HepG2 (cell line): ENCODE results near the gene MRO. TPM values are rescaled to one million over a fixed set of nuclear protein-coding genes. Genes with fewer than 3 reads are reported as not detected.

Experiments used
- ATAC-seq: fragments of 200-7000 bp; cut with Tn5 transposase; 3 replicates; pipeline ENCODE4 v1.9.1; 2020; ENCODE audit warnings: mild to moderate bottlenecking, moderate library complexity
- BruUV-seq: library from RNA; stranded (reverse); fragments of 400-500 nt; replicated peaks from 2 replicates; lab custom pipeline; 2021; lab: Mats Ljungman, UMichigan
- CTCF ChIA-PET: fragments of 300-600 bp; formaldehyde crosslinking; extraction: SDS; loops from one replicate; lab custom pipeline; 2021; ENCODE audit warnings: low total read pairs, inconsistent platforms, low intra/inter-chr PET ratio; lab: Yijun Ruan, JAX
- POLR2A ChIA-PET: fragments of 350-600 bp; sonication (Branson Sonifier 250); formaldehyde crosslinking; loops from one replicate; lab custom pipeline; 2020; ENCODE audit warnings: antibody characterized with exemption, inconsistent platforms; lab: Yijun Ruan, JAX
- DNase-seq: peaks from one replicate; pipeline ENCODE4 v3.0.0-alpha.2; 2015; ENCODE audit warnings: low spot score
- FAIRE-seq: peaks from 3 replicates; lab custom pipeline; 2011; peaks lifted over from hg19 to GRCh38; lab: Jason Lieb, UNC
- H2AFZ ChIP-seq: one replicate; pipeline ENCODE4 v1.6.1; 2011; ENCODE audit warnings: low read length, inconsistent platforms
- H3K27ac ChIP-seq: fragments of 300-600 bp; 3 replicates; pipeline ENCODE4 v1.8.0; 2011; ENCODE audit warnings: mixed run types, mild to moderate bottlenecking, mixed read lengths, low read length, inconsistent platforms; ENCODE audit not compliant: insufficient read depth; ENCODE audit errors: extremely low read length
- H3K27me3 ChIP-seq, 2 experiments: fragments of 200-600 bp in 1 of 2; 2 replicates in 1 of 2; 3 replicates in 1 of 2; pipeline versions ENCODE4 v1.6.0 to v1.8.0; 2011; ENCODE audit warnings: low read length in 2 of 2, mild to moderate bottlenecking in 2 of 2, moderate library complexity in 2 of 2, inconsistent platforms in 1 of 2; ENCODE audit not compliant: insufficient read depth in 2 of 2, control insufficient read depth in 1 of 2
- H3K36me3 ChIP-seq, 2 experiments: fragments of 200-600 bp in 1 of 2; replicated peaks in 1 of 2; 2 replicates in 1 of 2; 3 replicates in 1 of 2; pipeline versions ENCODE4 v1.5.1 to v1.8.0; 2011; ENCODE audit warnings: low read length in 2 of 2, inconsistent platforms in 1 of 2; ENCODE audit not compliant: insufficient read depth in 2 of 2, control insufficient read depth in 1 of 2
- H3K4me1 ChIP-seq: 2 replicates; pipeline ENCODE4 v1.5.1; 2012; ENCODE audit warnings: low read length, inconsistent platforms; ENCODE audit not compliant: insufficient read depth
- H3K4me2 ChIP-seq: 2 replicates; pipeline ENCODE4 v1.6.0; 2011; ENCODE audit warnings: low read depth, low read length, inconsistent platforms
- H3K4me3 ChIP-seq, 3 experiments: fragments of 200-600 bp in 1 of 3; sonication (generic), shearing (Covaris generic) in 1 of 3; replicated peaks in 1 of 3; 2 replicates each; pipeline ENCODE4 v1.5.1; 2011 to 2016; ENCODE audit warnings: low read length in 3 of 3, inconsistent platforms in 2 of 3, low read depth in 2 of 3, mild to moderate bottlenecking in 2 of 3, control low read depth in 1 of 3, mixed read lengths in 1 of 3; ENCODE audit not compliant: insufficient read depth in 1 of 3
- H3K79me2 ChIP-seq: one replicate; pipeline ENCODE4 v1.6.1; 2011; ENCODE audit warnings: low read length, inconsistent platforms; ENCODE audit not compliant: insufficient read depth
- H3K9ac ChIP-seq: 2 replicates; pipeline ENCODE4 v1.6.0; 2011; ENCODE audit warnings: mild to moderate bottlenecking, low read depth, low read length, inconsistent platforms; ENCODE audit not compliant: insufficient read depth
- H3K9me3 ChIP-seq: 2 replicates; pipeline ENCODE4 v1.5.1; 2012; ENCODE audit warnings: mild to moderate bottlenecking, low read length
- H4K20me1 ChIP-seq: 2 replicates; pipeline ENCODE4 v1.6.0; 2011; ENCODE audit warnings: inconsistent platforms, mild to moderate bottlenecking, low read length, moderate library complexity; ENCODE audit not compliant: insufficient read depth
- BCL6 ChIP-seq: IDR thresholded peaks from 2 replicates; pipeline ENCODE4 v1.6.1; 2016; ENCODE audit warnings: missing genetic modification reagents, missing compliant biosample characterization
- EED ChIP-seq: sonication (generic); formaldehyde crosslinking; IDR thresholded peaks from 2 replicates; pipeline ENCODE4 v1.5.0; 2020; ENCODE audit warnings: mild to moderate bottlenecking, missing genetic modification reagents
- GABPA ChIP-seq, 2 experiments: IDR thresholded peaks; 2 replicates each; pipeline ENCODE4 v1.6.1; 2011 to 2016; ENCODE audit warnings: low read depth in 2 of 2, low read length in 1 of 2, missing biosample characterization in 1 of 2, missing genetic modification characterization in 1 of 2
- KDM5B ChIP-seq: sonication (generic); formaldehyde crosslinking; IDR thresholded peaks from 2 replicates; pipeline ENCODE4 v1.4.0; 2020; ENCODE audit warnings: missing genetic modification reagents, mild to moderate bottlenecking, borderline replicate concordance
- NFIC ChIP-seq: IDR thresholded peaks from 2 replicates; pipeline ENCODE4 v1.6.1; 2012; ENCODE audit warnings: mild to moderate bottlenecking, low read length, inconsistent platforms
- RARA ChIP-seq: IDR thresholded peaks from 2 replicates; pipeline ENCODE4 v1.6.1; 2016; ENCODE audit warnings: missing genetic modification reagents, missing compliant biosample characterization
- RXRB ChIP-seq: IDR thresholded peaks from 2 replicates; pipeline ENCODE4 v1.6.1; 2016; ENCODE audit warnings: borderline replicate concordance, missing genetic modification reagents, missing compliant biosample characterization
- ZNF354B ChIP-seq: sonication (generic); formaldehyde crosslinking; IDR thresholded peaks from 2 replicates; pipeline ENCODE4 v1.8.0; 2022; ENCODE audit warnings: mild to moderate bottlenecking, missing genetic modification reagents
- ZNF550 ChIP-seq: sonication (generic); formaldehyde crosslinking; IDR thresholded peaks from 2 replicates; pipeline ENCODE4 v1.4.0; 2020; ENCODE audit warnings: mild to moderate bottlenecking, missing genetic modification reagents, borderline replicate concordance
- ZNF570 ChIP-seq: sonication (generic); formaldehyde crosslinking; IDR thresholded peaks from 2 replicates; pipeline ENCODE4 v1.4.0; 2020; ENCODE audit warnings: mild to moderate bottlenecking, missing genetic modification reagents, borderline replicate concordance
- ZNF577 ChIP-seq: sonication (generic); formaldehyde crosslinking; IDR thresholded peaks from 2 replicates; pipeline ENCODE4 v1.4.0; 2020; ENCODE audit warnings: mild to moderate bottlenecking, low read depth, missing genetic modification reagents, borderline replicate concordance
- ZZZ3 ChIP-seq: sonication (generic); formaldehyde crosslinking; IDR thresholded peaks from 2 replicates; pipeline ENCODE4 v1.4.0; 2020; ENCODE audit warnings: missing genetic modification reagents, mild to moderate bottlenecking, borderline replicate concordance
- WGBS: methylation state at CpG from one replicate; pipeline ENCODE4 v1.1.6; 2017; ENCODE audit warnings: low lambda C conversion rate; 5-methylcytosine and 5-hydroxymethylcytosine counted together
- in situ Hi-C: cut with HindIII; loops from 2 replicates; pipeline ENCODE4 v1.10.0; 2017; ENCODE audit warnings: low pct_unique_long_range_greater_than_20kb; ENCODE audit not compliant: extremely low pct_ligation_motif_present
- intact Hi-C: fragments of 100-400 bp; cut with micrococcal nuclease; formaldehyde crosslinking; loops from one replicate; pipeline ENCODE4 v1.10.0; 2022; ENCODE audit not compliant: unreplicated experiment
- polyA plus RNA-seq, 8 experiments: library from polyadenylated mRNA; depleted of rRNA in 3 of 8; stranded (reverse) in 7 of 8; unstranded in 1 of 8; fragments of >200 nt; fragmentation: Illumina TruSeq in 4 of 8; extraction: Trizol in 4 of 8; gene quantifications; 2 replicates each; pipeline versions ENCODE4 v1.2.1 to v1.2.3, GENCODE V29; 2011 to 2016; ENCODE audit warnings: low read depth in 4 of 8, missing spikeins in 1 of 8, mixed read lengths in 1 of 8; ENCODE audit not compliant: insufficient read depth in 1 of 8
- total RNA-seq, 5 experiments: library from RNA; depleted of rRNA; stranded (reverse); fragments of >200 nt; fragmentation: Illumina TruSeq; extraction: Trizol; gene quantifications; 2 replicates each; pipeline ENCODE4 v1.2.3, GENCODE V29; 2016; ENCODE audit warnings: low read depth in 1 of 5
- TF ChIP-seq, protein P1 (sequence below): IDR thresholded peaks from 2 replicates; pipeline ENCODE4 v1.6.1; 2018; ENCODE audit warnings: missing genetic modification reagents
- TF ChIP-seq, protein P2 (sequence below): sonication (generic); formaldehyde crosslinking; IDR thresholded peaks from 2 replicates; pipeline ENCODE4 v1.5.0; 2020; ENCODE audit warnings: mild to moderate bottlenecking, missing genetic modification reagents, borderline replicate concordance
- TF ChIP-seq, protein P3 (sequence below): sonication (generic); formaldehyde crosslinking; IDR thresholded peaks from 2 replicates; pipeline ENCODE4 v1.8.0; 2022; ENCODE audit warnings: mild to moderate bottlenecking, missing genetic modification reagents
- TF ChIP-seq, protein P4 (sequence below): sonication (generic); formaldehyde crosslinking; IDR thresholded peaks from 2 replicates; pipeline ENCODE4 v1.4.0; 2020; ENCODE audit warnings: missing genetic modification reagents

Gene MRO
- total and polyA plus RNA-seq, 2 of the 13 experiments (the other 11 are each of a cell fraction or from before 2014, with no cell fraction given) = not detected

DNA sequence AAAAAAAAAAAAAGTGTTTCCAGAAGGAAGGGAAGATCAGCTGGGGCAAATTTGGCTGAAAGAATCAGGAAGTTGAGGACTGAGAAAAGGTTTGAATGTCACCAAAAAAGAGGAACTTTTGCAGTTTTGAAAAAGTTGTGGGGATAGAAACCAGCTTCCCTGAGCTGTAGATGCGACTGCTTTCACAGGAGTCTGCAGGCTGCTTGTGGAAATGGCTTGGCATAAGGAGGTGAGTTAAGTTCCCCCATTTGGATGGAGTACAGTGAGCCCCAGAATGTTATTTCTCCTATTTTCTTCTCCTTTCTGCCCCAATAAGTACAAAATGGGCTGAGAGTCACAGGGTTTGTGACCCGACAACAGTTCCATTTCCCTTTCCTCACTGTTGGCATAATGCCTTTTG, 42.6 kb upstream of the MRO start:
- H3K27ac ChIP-seq = no peak overlapping the region
- H3K4me3 ChIP-seq = no peak overlapping the region
- no peak for FAIRE-seq
- intact Hi-C loops = no loop called here
- no peaks in the 10 kb centered on the region for H3K9me3 ChIP-seq
- no peaks in the 10 kb centered on the region for H3K36me3 ChIP-seq
- ATAC-seq = no peak
- in situ Hi-C loops = no loop called here
- H3K9ac ChIP-seq = no peak overlapping the region
- no peak for DNase-seq
- no peaks in the 10 kb centered on the region for H3K79me2 ChIP-seq
- no peaks in the 10 kb centered on the region for H4K20me1 ChIP-seq
- no peak overlapping the region for H2AFZ ChIP-seq
- peaks cover 7% of the 10 kb centered on the region; the same call in 1 of the 2 replicates for H3K4me1 ChIP-seq
- BruUV-seq = no TSS peak
- ChIA-PET CTCF (no interaction called here), POLR2A (no interaction called here)
- no peak overlapping the region for H3K4me2 ChIP-seq
- no peaks in the 10 kb centered on the region for H3K27me3 ChIP-seq
- WGBS = 29% methylated on average over 2 of the region's 2 CpGs
- TF ChIP-seq, protein P1, sequence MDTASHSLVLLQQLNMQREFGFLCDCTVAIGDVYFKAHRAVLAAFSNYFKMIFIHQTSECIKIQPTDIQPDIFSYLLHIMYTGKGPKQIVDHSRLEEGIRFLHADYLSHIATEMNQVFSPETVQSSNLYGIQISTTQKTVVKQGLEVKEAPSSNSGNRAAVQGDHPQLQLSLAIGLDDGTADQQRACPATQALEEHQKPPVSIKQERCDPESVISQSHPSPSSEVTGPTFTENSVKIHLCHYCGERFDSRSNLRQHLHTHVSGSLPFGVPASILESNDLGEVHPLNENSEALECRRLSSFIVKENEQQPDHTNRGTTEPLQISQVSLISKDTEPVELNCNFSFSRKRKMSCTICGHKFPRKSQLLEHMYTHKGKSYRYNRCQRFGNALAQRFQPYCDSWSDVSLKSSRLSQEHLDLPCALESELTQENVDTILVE (CRISPR knock-in tag) = no peak
- TF ChIP-seq EED (CRISPR knock-in tag) (no peak), ZNF577 (CRISPR knock-in tag) (no peak), GABPA (IDR thresholded peaks at IDR 0.05; ENCODE audit: low read depth, low read length) (no peak), GABPA (CRISPR knock-in tag; IDR thresholded peaks at IDR 0.05; ENCODE audit: low read depth) (no peak), ZZZ3 (CRISPR knock-in tag) (no peak), ZNF354B (no peak), RXRB (CRISPR knock-in tag) (no peak), BCL6 (no peak), ZNF570 (no peak), KDM5B (CRISPR knock-in tag) (no peak), NFIC (no peak), RARA (CRISPR knock-in tag) (no peak), ZNF550 (CRISPR knock-in tag) (no peak)
- TF ChIP-seq, protein P2, sequence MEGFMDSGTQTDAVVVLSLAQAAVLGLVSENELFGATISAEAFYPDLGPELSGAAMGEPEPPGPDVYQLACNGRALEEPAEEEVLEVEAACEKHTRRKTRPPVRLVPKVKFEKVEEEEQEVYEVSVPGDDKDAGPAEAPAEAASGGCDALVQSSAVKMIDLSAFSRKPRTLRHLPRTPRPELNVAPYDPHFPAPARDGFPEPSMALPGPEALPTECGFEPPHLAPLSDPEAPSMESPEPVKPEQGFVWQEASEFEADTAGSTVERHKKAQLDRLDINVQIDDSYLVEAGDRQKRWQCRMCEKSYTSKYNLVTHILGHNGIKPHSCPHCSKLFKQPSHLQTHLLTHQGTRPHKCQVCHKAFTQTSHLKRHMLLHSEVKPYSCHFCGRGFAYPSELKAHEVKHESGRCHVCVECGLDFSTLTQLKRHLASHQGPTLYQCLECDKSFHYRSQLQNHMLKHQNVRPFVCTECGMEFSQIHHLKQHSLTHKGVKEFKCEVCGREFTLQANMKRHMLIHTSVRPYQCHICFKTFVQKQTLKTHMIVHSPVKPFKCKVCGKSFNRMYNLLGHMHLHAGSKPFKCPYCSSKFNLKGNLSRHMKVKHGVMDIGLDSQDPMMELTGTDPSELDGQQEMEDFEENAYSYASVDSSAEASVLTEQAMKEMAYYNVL (CRISPR knock-in tag) = no peak
- TF ChIP-seq, protein P3, sequence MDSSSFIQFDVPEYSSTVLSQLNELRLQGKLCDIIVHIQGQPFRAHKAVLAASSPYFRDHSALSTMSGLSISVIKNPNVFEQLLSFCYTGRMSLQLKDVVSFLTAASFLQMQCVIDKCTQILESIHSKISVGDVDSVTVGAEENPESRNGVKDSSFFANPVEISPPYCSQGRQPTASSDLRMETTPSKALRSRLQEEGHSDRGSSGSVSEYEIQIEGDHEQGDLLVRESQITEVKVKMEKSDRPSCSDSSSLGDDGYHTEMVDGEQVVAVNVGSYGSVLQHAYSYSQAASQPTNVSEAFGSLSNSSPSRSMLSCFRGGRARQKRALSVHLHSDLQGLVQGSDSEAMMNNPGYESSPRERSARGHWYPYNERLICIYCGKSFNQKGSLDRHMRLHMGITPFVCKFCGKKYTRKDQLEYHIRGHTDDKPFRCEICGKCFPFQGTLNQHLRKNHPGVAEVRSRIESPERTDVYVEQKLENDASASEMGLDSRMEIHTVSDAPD = no peak
- TF ChIP-seq, protein P4, sequence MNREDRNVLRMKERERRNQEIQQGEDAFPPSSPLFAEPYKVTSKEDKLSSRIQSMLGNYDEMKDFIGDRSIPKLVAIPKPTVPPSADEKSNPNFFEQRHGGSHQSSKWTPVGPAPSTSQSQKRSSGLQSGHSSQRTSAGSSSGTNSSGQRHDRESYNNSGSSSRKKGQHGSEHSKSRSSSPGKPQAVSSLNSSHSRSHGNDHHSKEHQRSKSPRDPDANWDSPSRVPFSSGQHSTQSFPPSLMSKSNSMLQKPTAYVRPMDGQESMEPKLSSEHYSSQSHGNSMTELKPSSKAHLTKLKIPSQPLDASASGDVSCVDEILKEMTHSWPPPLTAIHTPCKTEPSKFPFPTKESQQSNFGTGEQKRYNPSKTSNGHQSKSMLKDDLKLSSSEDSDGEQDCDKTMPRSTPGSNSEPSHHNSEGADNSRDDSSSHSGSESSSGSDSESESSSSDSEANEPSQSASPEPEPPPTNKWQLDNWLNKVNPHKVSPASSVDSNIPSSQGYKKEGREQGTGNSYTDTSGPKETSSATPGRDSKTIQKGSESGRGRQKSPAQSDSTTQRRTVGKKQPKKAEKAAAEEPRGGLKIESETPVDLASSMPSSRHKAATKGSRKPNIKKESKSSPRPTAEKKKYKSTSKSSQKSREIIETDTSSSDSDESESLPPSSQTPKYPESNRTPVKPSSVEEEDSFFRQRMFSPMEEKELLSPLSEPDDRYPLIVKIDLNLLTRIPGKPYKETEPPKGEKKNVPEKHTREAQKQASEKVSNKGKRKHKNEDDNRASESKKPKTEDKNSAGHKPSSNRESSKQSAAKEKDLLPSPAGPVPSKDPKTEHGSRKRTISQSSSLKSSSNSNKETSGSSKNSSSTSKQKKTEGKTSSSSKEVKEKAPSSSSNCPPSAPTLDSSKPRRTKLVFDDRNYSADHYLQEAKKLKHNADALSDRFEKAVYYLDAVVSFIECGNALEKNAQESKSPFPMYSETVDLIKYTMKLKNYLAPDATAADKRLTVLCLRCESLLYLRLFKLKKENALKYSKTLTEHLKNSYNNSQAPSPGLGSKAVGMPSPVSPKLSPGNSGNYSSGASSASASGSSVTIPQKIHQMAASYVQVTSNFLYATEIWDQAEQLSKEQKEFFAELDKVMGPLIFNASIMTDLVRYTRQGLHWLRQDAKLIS = no peak
